CD4-positive, alpha-beta T cell treated with Interleukin-10 for 1 hour (primary cell): ENCODE measurements around the gene ZC3H12D.

Experiments
- DNase-seq: peaks from one replicate; pipeline ENCODE4 v3.0.0-alpha.2; 2020

Gene ZC3H12D

GRCh38 chr6:149403534-149403933 is 81.3 kb downstream of the ZC3H12D start:
- no peak for DNase-seq

- no peak for DNase-seq
These were observed 84.8 kb downstream of the ZC3H12D start, which contains the start of gene SUMO4 for GRCh38 chr6:149400050-149400449. Gene SUMO4 (plus strand): TSS chr6:149400262. CDS start chr6:149400392, 130 bp downstream.

- DNase-seq, result no peak
These were observed 87.4 kb downstream of the ZC3H12D start for GRCh38 chr6:149397384-149397783.
